GM12801 (cell line): ENCODE results near the gene PTPN4.

Experiments used
- CTCF ChIP-seq: IDR thresholded peaks from one replicate; pipeline ENCODE4 v1.5.1; 2011; ENCODE audit warnings: control low read depth; ENCODE audit not compliant: insufficient read length; ENCODE audit errors: extremely low read depth

Gene PTPN4

GRCh38 chr2:119937680-119938079, 178.0 kb downstream of the PTPN4 start:
- TF ChIP-seq CTCF, result no peak

GRCh38 chr2:119939915-119940314, 180.2 kb downstream of the PTPN4 start:
- no peak for TF ChIP-seq CTCF

GRCh38 chr2:119940856-119941255, 181.1 kb downstream of the PTPN4 start:
- no peak for TF ChIP-seq CTCF

DNA sequence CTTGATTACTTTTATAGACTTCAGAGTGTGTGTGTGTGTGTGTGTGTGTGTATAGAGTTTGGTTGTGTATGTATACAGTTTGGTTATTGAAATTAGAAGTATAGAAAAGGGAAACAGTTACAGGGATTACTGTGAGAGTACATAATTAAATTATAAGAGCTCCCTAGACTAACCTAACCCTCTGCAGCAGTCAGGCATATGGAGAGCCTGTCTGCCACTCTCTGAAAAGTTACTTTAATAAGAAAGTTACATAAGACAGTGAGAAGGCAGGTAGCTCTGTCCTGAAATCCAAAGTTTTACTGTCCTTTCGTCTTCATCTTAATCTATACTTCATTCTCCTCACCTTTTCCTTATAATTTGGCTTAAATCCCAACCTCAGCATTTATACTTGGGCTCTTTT, 181.7 kb downstream of the PTPN4 start:
- TF ChIP-seq CTCF, result no peak

- no peak for TF ChIP-seq CTCF
Observed at GRCh38 chr2:119941981-119942513, 182.3 kb downstream of the PTPN4 start.

- no peak for TF ChIP-seq CTCF
Observed at GRCh38 chr2:119943058-119943457, 183.3 kb downstream of the PTPN4 start.

DNA sequence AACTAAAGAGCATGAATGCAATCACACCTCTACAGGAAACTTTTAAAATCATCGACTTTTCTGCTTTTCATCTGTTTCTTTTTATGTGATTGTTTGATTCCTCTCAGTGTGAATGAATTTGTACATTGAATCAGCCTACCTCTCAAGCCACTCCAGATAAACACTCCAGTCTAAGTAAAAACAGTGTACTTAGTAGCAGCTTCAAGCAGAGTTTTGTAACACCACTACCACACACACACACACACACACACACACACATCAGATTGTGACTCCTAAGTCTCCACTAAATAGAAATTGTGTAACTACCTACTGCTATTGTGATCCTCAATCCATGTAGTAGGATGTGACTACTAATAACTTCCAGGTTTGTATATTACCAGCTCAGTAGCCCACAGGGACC, 187.8 kb downstream of the PTPN4 start:
- TF ChIP-seq CTCF, result no peak

- no peak for TF ChIP-seq CTCF
Observed at GRCh38 chr2:119950966-119951365, 191.2 kb downstream of the PTPN4 start.
